Measurements from ENCODE around the gene LHPP.

The LHPP gene

DNA sequence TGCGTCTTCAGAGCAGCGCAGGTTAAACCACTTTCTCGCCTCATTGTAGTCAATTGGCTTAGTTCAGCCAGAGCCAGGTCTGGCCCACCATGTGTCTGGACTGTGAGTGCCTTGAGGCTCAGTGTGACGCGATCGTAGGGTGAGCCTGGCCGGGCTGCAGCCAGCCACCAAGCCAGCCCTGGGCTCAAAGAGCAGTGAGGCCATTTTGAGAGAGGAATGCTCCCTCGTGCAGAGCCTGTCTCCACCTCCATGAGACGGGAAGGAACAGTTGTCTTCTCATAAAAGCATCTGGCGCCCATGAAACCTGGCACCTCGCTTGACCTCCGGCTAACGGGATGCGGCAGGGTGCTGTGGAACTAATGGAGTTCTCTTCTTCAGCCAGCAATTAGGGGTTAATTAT, 34.5 kb downstream of the LHPP start:
- H3K27me3 ChIP-seq (replicated peaks in 2 of 5; ENCODE audit: control insufficient read depth in 4 of 5, insufficient read depth in 5 of 5, low read length in 4 of 5), result no peaks in the 10 kb centered on the region
- H3K9me3 ChIP-seq (ENCODE audit: control extremely low read depth in 1 of 5, control insufficient read depth in 4 of 5, insufficient read depth in 2 of 5, low read depth in 1 of 5, low read length in 4 of 5), result peaks cover 0 to 6% (median 0%) of the 10 kb centered on the region in 5 experiments
- 98% methylated on average over 13 of the region's 14 CpGs for whole genome bisulfite sequencing (ENCODE audit: insufficient coverage)
- ChIA-PET POLR2A (no interaction called here), CTCF (no interaction called here)
- DNase-seq, result no peak
- no peak overlapping the region for H3K27ac ChIP-seq (ENCODE audit: insufficient read depth in 1 of 2, low read depth in 1 of 2, low read length in 2 of 2, poor library complexity in 1 of 2, severe bottlenecking in 2 of 2)
- peaks cover 2 to 17% (median 13%) of the 10 kb centered on the region in 4 experiments for H3K4me1 ChIP-seq (ENCODE audit: control extremely low read depth in 1 of 4, control insufficient read depth in 4 of 4, insufficient read depth in 4 of 4, low read length in 3 of 4)
- peaks cover 0 to 9% (median 1%) of the 10 kb centered on the region in 4 experiments for H3K36me3 ChIP-seq (ENCODE audit: control insufficient read depth in 4 of 4, insufficient read depth in 4 of 4, low read length in 3 of 4)
- H3K4me3 ChIP-seq (ENCODE audit: control insufficient read depth in 1 of 7, extremely low read depth in 1 of 7, insufficient read depth in 4 of 7, low read depth in 2 of 7, low read length in 6 of 7), result no peak overlapping the region

DNA sequence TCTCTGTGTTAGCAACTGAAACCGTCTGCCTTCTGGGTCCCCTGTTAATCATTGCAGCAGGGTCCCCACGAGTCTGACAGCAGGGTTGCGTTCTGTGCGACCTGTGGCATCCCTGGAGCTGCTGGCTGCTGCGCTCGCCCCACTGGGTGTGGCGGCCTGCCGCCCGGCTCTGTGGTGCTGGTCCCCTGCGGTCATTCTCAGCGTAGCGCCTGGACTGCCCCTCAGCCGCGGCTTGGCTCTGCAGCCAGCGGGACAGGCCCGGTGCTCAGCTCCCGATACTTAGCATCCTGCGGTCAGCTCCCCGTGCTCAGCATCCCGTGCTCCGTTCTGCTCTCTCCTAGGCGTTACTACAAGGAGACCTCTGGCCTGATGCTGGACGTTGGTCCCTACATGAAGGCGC, 35.0 kb downstream of the LHPP start:
- Histone ChIP-seq H3K27me3 (replicated peaks in 2 of 5; ENCODE audit: control insufficient read depth in 4 of 5, insufficient read depth in 5 of 5, low read length in 4 of 5) (no peaks in the 10 kb centered on the region), H3K36me3 (ENCODE audit: control insufficient read depth in 4 of 4, insufficient read depth in 4 of 4, low read length in 3 of 4) (peaks cover 0 to 6% (median 1%) of the 10 kb centered on the region in 4 experiments), H3K9me3 (ENCODE audit: control extremely low read depth in 1 of 5, control insufficient read depth in 4 of 5, insufficient read depth in 2 of 5, low read depth in 1 of 5, low read length in 4 of 5) (peaks cover 0 to 6% (median 0%) of the 10 kb centered on the region in 5 experiments), H3K4me3 (ENCODE audit: control insufficient read depth in 1 of 7, extremely low read depth in 1 of 7, insufficient read depth in 4 of 7, low read depth in 2 of 7, low read length in 6 of 7) (no peak overlapping the region), H3K4me1 (ENCODE audit: control extremely low read depth in 1 of 4, control insufficient read depth in 4 of 4, insufficient read depth in 4 of 4, low read length in 3 of 4) (peaks cover 2 to 17% (median 13%) of the 10 kb centered on the region in 4 experiments), H3K27ac (ENCODE audit: insufficient read depth in 1 of 2, low read depth in 1 of 2, low read length in 2 of 2, poor library complexity in 1 of 2, severe bottlenecking in 2 of 2) (no peak overlapping the region)
- ChIA-PET POLR2A (no interaction called here), CTCF (interaction anchor here (1.3 kb wide), 1 partner anchor 9 kb away, joined by 3 read pairs; no protein-coding TSS in a partner anchor)
- 95% methylated on average over 24 of the region's 24 CpGs for WGBS (ENCODE audit: insufficient coverage)
- DNase-seq, result no peak

DNA sequence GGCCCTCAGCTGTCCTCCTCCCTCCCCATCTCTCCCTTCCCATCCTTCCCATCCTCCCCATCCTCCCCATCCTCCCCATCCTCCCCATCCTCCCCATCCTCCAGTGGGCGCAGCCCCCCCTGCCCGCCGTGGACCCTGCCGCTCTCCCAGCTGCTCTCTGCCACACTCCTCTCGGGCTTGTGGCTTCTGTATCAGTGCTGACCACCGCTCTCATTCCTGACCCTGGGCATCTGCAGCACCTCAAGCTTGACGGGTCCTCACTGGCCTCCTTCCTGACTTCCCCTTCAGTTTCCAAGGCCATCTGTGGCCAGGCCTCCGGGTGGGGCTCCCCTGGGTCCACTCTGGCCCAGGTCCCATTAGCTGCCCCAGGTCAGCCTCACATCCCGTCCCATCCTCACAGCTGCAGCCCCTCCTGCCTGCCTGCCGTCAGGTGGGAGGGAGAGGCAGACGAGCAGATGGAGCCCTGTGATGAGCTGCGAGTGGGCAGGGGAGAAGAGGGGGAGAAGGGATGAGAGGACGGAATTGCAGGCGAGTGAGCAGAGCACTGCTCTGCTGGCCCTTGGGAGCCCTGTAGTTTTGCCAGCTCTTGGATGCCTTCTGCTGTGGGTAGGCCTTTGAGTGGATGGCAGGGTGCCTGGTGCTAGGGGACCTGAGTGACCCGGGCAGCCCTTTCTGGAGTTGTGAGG, 35.7 kb downstream of the LHPP start:
- Histone ChIP-seq H3K27ac (ENCODE audit: insufficient read depth in 1 of 2, low read depth in 1 of 2, low read length in 2 of 2, poor library complexity in 1 of 2, severe bottlenecking in 2 of 2) (no peak overlapping the region), H3K36me3 (ENCODE audit: control insufficient read depth in 4 of 4, insufficient read depth in 4 of 4, low read length in 3 of 4) (peaks cover 0 to 6% (median 1%) of the 10 kb centered on the region in 4 experiments), H3K4me3 (ENCODE audit: control insufficient read depth in 1 of 7, extremely low read depth in 1 of 7, insufficient read depth in 4 of 7, low read depth in 2 of 7, low read length in 6 of 7) (no peak overlapping the region), H3K4me1 (ENCODE audit: control extremely low read depth in 1 of 4, control insufficient read depth in 4 of 4, insufficient read depth in 4 of 4, low read length in 3 of 4) (peaks cover 2 to 17% (median 13%) of the 10 kb centered on the region in 4 experiments), H3K9me3 (ENCODE audit: control extremely low read depth in 1 of 5, control insufficient read depth in 4 of 5, insufficient read depth in 2 of 5, low read depth in 1 of 5, low read length in 4 of 5) (peaks cover 0 to 6% (median 0%) of the 10 kb centered on the region in 5 experiments), H3K27me3 (replicated peaks in 2 of 5; ENCODE audit: control insufficient read depth in 4 of 5, insufficient read depth in 5 of 5, low read length in 4 of 5) (no peaks in the 10 kb centered on the region)
- ChIA-PET CTCF (interaction anchor here (1.3 kb wide), 1 partner anchor 8 kb away, joined by 3 read pairs; no protein-coding TSS in a partner anchor), POLR2A (no interaction called here)
- DNase-seq, result no peak
- WGBS (ENCODE audit: insufficient coverage), result 93% methylated on average over 9 of the region's 15 CpGs

DNA sequence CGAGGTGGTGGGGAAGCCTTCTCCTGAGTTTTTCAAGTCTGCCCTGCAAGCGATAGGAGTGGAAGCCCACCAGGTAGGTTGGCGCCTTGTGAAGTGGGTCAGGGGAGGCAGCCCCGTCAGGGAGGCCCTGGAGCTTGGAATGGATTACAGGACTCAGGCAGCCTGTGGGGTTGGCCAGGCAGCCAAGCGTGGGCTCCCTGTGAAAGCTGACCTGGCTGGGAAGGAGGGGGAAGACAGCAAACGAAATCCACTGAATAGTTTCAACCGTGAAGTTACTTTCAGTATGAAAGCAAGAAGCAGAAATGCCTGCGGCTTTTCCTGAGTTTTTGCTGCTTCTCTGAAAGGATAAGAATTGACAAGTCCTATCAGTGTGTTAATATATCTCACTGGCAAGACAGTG, 36.4 kb downstream of the LHPP start:
- CTCF ChIA-PET, result interaction anchor here (1.3 kb wide), 1 partner anchor 8 kb away, joined by 3 read pairs; no protein-coding TSS in a partner anchor
- POLR2A ChIA-PET, result no interaction called here
- H3K4me1 ChIP-seq (ENCODE audit: control extremely low read depth in 1 of 4, control insufficient read depth in 4 of 4, insufficient read depth in 4 of 4, low read length in 3 of 4), result peaks cover 2 to 17% (median 12%) of the 10 kb centered on the region in 4 experiments
- WGBS (ENCODE audit: insufficient coverage), result 95% methylated on average over 8 of the region's 8 CpGs
- DNase-seq, result no peak
- H3K4me3 ChIP-seq (ENCODE audit: control insufficient read depth in 1 of 7, extremely low read depth in 1 of 7, insufficient read depth in 4 of 7, low read depth in 2 of 7, low read length in 6 of 7), result no peak overlapping the region
- H3K36me3 ChIP-seq (ENCODE audit: control insufficient read depth in 4 of 4, insufficient read depth in 4 of 4, low read length in 3 of 4), result peaks cover 0 to 6% (median 1%) of the 10 kb centered on the region in 4 experiments
- H3K27me3 ChIP-seq (replicated peaks in 2 of 5; ENCODE audit: control insufficient read depth in 4 of 5, insufficient read depth in 5 of 5, low read length in 4 of 5), result no peaks in the 10 kb centered on the region
- H3K9me3 ChIP-seq (ENCODE audit: control extremely low read depth in 1 of 5, control insufficient read depth in 4 of 5, insufficient read depth in 2 of 5, low read depth in 1 of 5, low read length in 4 of 5), result peaks cover 0 to 6% (median 0%) of the 10 kb centered on the region in 5 experiments
- H3K27ac ChIP-seq (ENCODE audit: insufficient read depth in 1 of 2, low read depth in 1 of 2, low read length in 2 of 2, poor library complexity in 1 of 2, severe bottlenecking in 2 of 2), result no peak overlapping the region

DNA sequence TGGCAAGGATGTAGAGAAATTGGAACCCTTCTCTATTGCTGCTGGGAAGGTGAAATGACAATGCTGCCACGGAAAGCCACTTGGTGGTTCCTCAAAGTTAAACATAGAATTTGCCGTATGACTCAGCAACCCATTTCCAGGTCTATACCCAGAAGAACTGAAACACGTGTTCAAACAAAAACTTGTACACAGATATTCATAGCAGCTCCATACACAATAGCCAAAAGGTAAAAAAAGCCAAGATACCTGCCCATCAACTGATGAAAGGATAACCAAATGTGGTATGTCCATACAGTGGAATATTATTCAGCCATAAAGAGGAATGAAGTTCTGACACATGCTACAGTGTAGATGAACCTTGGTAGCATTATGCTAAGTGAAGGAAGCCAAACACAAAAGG, 39.1 kb downstream of the LHPP start:
- peaks cover 0 to 6% (median 0%) of the 10 kb centered on the region in 5 experiments for H3K9me3 ChIP-seq (ENCODE audit: control extremely low read depth in 1 of 5, control insufficient read depth in 4 of 5, insufficient read depth in 2 of 5, low read depth in 1 of 5, low read length in 4 of 5)
- peaks cover 0 to 6% (median 1%) of the 10 kb centered on the region in 4 experiments for H3K36me3 ChIP-seq (ENCODE audit: control insufficient read depth in 4 of 4, insufficient read depth in 4 of 4, low read length in 3 of 4)
- no peak for DNase-seq
- ChIA-PET POLR2A (no interaction called here), CTCF (no interaction called here)
- H3K4me1 ChIP-seq (ENCODE audit: control extremely low read depth in 1 of 4, control insufficient read depth in 4 of 4, insufficient read depth in 4 of 4, low read length in 3 of 4), result no peaks in the 10 kb centered on the region
- H3K4me3 ChIP-seq (ENCODE audit: control insufficient read depth in 1 of 7, extremely low read depth in 1 of 7, insufficient read depth in 4 of 7, low read depth in 2 of 7, low read length in 6 of 7), result no peak overlapping the region
- WGBS (ENCODE audit: insufficient coverage), result 100% methylated on average over 3 of the region's 3 CpGs
- no peaks in the 10 kb centered on the region for H3K27me3 ChIP-seq (replicated peaks in 2 of 5; ENCODE audit: control insufficient read depth in 4 of 5, insufficient read depth in 5 of 5, low read length in 4 of 5)
- H3K27ac ChIP-seq (ENCODE audit: insufficient read depth in 1 of 2, low read depth in 1 of 2, low read length in 2 of 2, poor library complexity in 1 of 2, severe bottlenecking in 2 of 2), result no peak overlapping the region

DNA sequence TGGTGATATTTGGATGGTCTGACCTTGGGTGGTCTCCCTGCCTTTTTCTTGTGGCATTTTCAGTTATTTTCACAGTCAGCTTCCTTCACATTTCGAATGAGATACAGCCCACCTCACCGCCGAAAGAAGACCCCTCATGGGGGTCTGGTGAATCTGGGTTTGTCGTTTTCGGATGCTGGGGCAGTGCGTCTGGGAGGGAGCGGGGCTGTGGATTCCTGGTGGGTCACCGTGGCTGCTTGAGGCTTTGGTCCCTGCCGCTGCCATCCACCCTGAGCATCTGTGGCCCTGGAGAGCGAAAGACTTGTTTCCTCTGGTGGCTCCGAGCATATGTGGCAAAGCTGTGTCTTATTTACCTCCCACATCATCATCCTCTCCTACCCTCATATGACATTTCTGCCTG, 43.1 kb downstream of the LHPP start:
- Histone ChIP-seq H3K36me3 (ENCODE audit: control insufficient read depth in 4 of 4, insufficient read depth in 4 of 4, low read length in 3 of 4) (peaks cover 0 to 6% (median 0%) of the 10 kb centered on the region in 4 experiments), H3K9me3 (ENCODE audit: control extremely low read depth in 1 of 5, control insufficient read depth in 4 of 5, insufficient read depth in 2 of 5, low read depth in 1 of 5, low read length in 4 of 5) (peaks cover 0 to 6% (median 0%) of the 10 kb centered on the region in 5 experiments), H3K27me3 (replicated peaks in 2 of 5; ENCODE audit: control insufficient read depth in 4 of 5, insufficient read depth in 5 of 5, low read length in 4 of 5) (no peaks in the 10 kb centered on the region), H3K27ac (ENCODE audit: insufficient read depth in 1 of 2, low read depth in 1 of 2, low read length in 2 of 2, poor library complexity in 1 of 2, severe bottlenecking in 2 of 2) (no peak overlapping the region), H3K4me3 (ENCODE audit: control insufficient read depth in 1 of 7, extremely low read depth in 1 of 7, insufficient read depth in 4 of 7, low read depth in 2 of 7, low read length in 6 of 7) (no peak overlapping the region), H3K4me1 (ENCODE audit: control extremely low read depth in 1 of 4, control insufficient read depth in 4 of 4, insufficient read depth in 4 of 4, low read length in 3 of 4) (no peaks in the 10 kb centered on the region)
- POLR2A ChIA-PET, result no interaction called here
- no peak for DNase-seq
- WGBS (ENCODE audit: insufficient coverage), result 97% methylated on average over 11 of the region's 11 CpGs
- CTCF ChIA-PET, result interaction anchor here (0.7 to 1.5 kb wide), 2 partner anchors 9 to 33 kb away, joined by 3 to 4 read pairs; no protein-coding TSS in a partner anchor

DNA sequence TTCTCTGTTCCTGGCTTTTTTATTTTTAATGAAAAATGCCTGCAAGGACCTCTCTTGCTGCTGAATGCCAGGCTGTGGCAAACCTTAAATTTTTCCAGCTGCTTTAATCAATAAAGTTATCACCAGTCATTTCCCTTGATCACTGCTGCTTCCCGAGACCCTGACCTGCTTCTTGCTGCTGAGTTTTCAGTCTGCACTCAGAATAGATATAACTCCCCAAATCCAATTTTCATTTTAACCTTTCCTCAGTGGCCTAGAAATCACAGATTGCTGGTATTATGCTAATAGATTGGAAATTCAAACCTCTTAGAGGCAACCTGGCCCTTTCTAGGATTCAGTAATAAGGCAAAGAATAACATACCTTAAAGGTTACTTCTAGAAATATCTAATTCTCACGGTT, 43.7 kb downstream of the LHPP start:
- DNase-seq, result no peak
- H3K27ac ChIP-seq (ENCODE audit: insufficient read depth in 1 of 2, low read depth in 1 of 2, low read length in 2 of 2, poor library complexity in 1 of 2, severe bottlenecking in 2 of 2), result no peak overlapping the region
- no peaks in the 10 kb centered on the region for H3K27me3 ChIP-seq (replicated peaks in 2 of 5; ENCODE audit: control insufficient read depth in 4 of 5, insufficient read depth in 5 of 5, low read length in 4 of 5)
- 100% methylated on average over 1 of the region's 2 CpGs for WGBS (ENCODE audit: insufficient coverage)
- no peaks in the 10 kb centered on the region for H3K4me1 ChIP-seq (ENCODE audit: control extremely low read depth in 1 of 4, control insufficient read depth in 4 of 4, insufficient read depth in 4 of 4, low read length in 3 of 4)
- H3K4me3 ChIP-seq (ENCODE audit: control insufficient read depth in 1 of 7, extremely low read depth in 1 of 7, insufficient read depth in 4 of 7, low read depth in 2 of 7, low read length in 6 of 7), result no peak overlapping the region
- peaks cover 0 to 6% (median 0%) of the 10 kb centered on the region in 5 experiments for H3K9me3 ChIP-seq (ENCODE audit: control extremely low read depth in 1 of 5, control insufficient read depth in 4 of 5, insufficient read depth in 2 of 5, low read depth in 1 of 5, low read length in 4 of 5)
- H3K36me3 ChIP-seq (ENCODE audit: control insufficient read depth in 4 of 4, insufficient read depth in 4 of 4, low read length in 3 of 4), result peaks cover 0 to 6% (median 0%) of the 10 kb centered on the region in 4 experiments
- POLR2A ChIA-PET, result no interaction called here
- CTCF ChIA-PET, result interaction anchor here (1.0 to 1.5 kb wide), 2 partner anchors 8 to 10 kb away, joined by 3 read pairs; no protein-coding TSS in a partner anchor
